LNCAP (cell line): ENCODE data around the gene BACH2.
A peak's percentile ranks its signal among the peaks of the same experiment; 100 is the strongest.

ENCODE experiments used
- TF ChIP-seq, protein P1 (sequence below): fragments of 450-650 bp; IDR thresholded peaks from 2 replicates; pipeline ENCODE4 v1.5.1; 2017; ENCODE audit warnings: mild to moderate bottlenecking

Gene BACH2

GRCh38 chr6:90179190-90180169, 117.2 kb downstream of the BACH2 start:
- TF ChIP-seq, protein P1, sequence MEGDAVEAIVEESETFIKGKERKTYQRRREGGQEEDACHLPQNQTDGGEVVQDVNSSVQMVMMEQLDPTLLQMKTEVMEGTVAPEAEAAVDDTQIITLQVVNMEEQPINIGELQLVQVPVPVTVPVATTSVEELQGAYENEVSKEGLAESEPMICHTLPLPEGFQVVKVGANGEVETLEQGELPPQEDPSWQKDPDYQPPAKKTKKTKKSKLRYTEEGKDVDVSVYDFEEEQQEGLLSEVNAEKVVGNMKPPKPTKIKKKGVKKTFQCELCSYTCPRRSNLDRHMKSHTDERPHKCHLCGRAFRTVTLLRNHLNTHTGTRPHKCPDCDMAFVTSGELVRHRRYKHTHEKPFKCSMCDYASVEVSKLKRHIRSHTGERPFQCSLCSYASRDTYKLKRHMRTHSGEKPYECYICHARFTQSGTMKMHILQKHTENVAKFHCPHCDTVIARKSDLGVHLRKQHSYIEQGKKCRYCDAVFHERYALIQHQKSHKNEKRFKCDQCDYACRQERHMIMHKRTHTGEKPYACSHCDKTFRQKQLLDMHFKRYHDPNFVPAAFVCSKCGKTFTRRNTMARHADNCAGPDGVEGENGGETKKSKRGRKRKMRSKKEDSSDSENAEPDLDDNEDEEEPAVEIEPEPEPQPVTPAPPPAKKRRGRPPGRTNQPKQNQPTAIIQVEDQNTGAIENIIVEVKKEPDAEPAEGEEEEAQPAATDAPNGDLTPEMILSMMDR: peak; percentile 37; the same call in 1 of the 2 replicates

GRCh38 chr6:90178384-90178855, 118.2 kb downstream of the BACH2 start:
- TF ChIP-seq, protein P1: no peak

DNA sequence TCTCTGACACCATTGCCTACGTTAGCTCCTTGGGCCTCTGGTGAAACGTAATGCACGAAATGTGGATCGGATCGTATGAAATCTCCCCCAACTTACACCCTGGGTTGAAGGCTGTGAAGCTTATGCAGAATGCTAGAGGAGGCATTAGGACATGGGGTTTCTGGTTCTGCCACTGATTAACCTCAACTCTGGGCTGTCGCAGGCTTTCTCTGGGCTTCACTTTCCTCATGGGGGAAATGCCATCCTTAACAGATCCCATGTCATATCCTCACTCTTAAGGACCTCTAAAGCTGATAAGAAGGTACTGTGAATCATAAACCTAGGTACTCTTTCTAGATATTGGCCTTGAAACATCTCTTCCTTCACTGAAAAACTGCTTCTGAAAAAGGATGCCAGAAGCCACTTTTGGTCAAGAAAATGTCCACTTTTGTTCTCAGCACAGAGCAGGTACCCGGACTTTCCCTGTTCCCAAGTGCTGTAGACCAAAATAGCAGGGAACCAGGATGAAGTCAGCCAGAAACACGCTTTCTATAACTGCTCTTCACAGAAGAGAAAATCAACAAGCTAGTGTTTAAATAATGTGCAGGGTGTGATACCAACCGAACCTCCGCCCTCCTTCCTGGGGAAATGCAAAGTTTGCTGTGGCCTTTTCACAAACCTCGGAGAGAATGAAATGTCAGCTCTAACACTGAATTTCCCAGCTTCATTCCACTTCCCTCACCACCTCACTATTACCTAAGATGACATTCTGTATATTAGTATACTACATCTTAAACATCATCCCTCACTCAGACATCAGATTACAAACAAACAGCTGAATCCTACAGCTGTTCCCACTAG, 118.9 kb downstream of the BACH2 start:
- TF ChIP-seq, protein P1: no peak

GRCh38 chr6:90175627-90176538, 120.8 kb downstream of the BACH2 start:
- TF ChIP-seq, protein P1: no peak

DNA sequence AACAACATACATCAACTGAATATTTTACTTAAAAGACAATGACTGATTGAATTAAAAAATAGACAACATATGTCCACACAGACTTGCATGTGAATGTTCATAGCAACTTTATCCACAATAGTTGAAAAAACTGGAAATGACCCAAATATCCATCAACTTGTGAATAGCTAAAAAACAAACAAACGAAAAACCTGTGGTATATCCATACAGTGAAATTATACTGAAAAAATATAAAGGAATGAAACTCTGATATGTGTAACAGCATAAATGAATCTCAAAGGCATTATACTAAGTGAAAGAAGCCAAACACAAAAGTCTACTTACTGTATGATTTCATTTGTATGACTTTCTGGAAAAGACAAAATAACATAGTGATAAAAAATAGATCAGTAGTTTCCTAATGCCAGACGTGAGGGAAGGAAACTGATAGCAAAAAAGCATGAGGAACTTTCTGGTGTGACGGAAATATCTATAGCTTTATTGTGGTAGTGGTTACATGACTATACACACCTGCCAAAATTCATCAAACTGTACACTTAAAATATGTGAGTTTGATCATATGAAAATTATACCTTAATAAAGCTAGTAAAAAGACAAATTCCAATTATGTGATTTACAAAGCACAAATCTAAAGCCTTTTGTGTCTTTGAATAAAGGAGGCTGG, 123.2 kb downstream of the BACH2 start:
- TF ChIP-seq, protein P1: no peak

- TF ChIP-seq, protein P1: no peak
Measured at GRCh38 chr6:90170601-90171000, 126.0 kb downstream of the BACH2 start.
